ENCODE results near the gene GLCE.

DNA sequence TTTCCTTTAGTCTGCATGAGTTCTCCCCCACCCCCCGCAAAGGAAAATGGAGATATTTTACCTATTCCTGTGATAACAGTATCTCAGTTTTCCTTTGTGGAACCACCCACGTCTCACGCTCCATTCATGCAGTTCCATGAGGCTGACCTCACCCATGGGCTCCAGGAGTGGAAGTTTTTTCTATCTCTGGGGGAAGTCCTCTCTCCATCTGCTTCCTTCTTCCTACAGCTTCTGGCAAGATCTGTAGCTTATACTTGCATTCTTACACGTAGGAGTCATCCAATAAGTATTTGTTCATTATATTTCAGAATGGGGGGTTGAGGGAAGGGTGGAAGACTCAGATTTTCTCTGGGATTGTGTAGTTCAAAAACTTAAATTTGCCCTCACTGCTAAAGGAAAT is 5.8 kb upstream of the GLCE start:
- TF ChIP-seq CTCF (IDR thresholded peaks at IDR 0.05; ENCODE audit: insufficient read depth, low read length, poor library complexity, severe bottlenecking) (no peak), EZH2phosphoT487 (conservative IDR thresholded peaks at IDR 0.05; ENCODE audit: low read length) (no peak)

All from SU-DHL-6 (cell line).